Trophoblast cell (in vitro differentiated cells and primary cell): ENCODE data around the gene DNAJC28.

ENCODE experiments used
- DNase-seq, 2 donors: peaks; one replicate each; pipeline ENCODE4 v3.0.0-alpha.2; 2016
- H2AFZ ChIP-seq: 2 replicates; pipeline ENCODE4 v1.6.1; 2013; ENCODE audit warnings: low read length, moderate library complexity, mild to moderate bottlenecking; ENCODE audit not compliant: insufficient read depth, poor library complexity
- H2AK5ac ChIP-seq: 2 replicates; pipeline ENCODE4 v1.6.1; 2013; ENCODE audit warnings: mild to moderate bottlenecking, low read length
- H2BK120ac ChIP-seq: 2 replicates; pipeline ENCODE4 v1.6.1; 2013; ENCODE audit warnings: low read length, mild to moderate bottlenecking, moderate library complexity; ENCODE audit not compliant: insufficient read depth, poor library complexity
- H2BK12ac ChIP-seq: 2 replicates; pipeline ENCODE4 v1.6.1; 2013; ENCODE audit warnings: mild to moderate bottlenecking, low read length, moderate library complexity
- H2BK5ac ChIP-seq: 2 replicates; pipeline ENCODE4 v1.6.1; 2013; ENCODE audit warnings: low read length, low read depth, moderate library complexity, mild to moderate bottlenecking; ENCODE audit not compliant: poor library complexity
- H3K14ac ChIP-seq: 2 replicates; pipeline ENCODE4 v1.6.1; 2013; ENCODE audit warnings: mild to moderate bottlenecking, low read length
- H3K18ac ChIP-seq: 2 replicates; pipeline ENCODE4 v1.6.1; 2013; ENCODE audit warnings: mild to moderate bottlenecking, low read length
- H3K23ac ChIP-seq: 2 replicates; pipeline ENCODE4 v1.6.1; 2013; ENCODE audit warnings: low read length
- H3K27ac ChIP-seq: 2 replicates; pipeline ENCODE4 v1.5.1; 2013; ENCODE audit warnings: low read depth, mild to moderate bottlenecking, inconsistent platforms, low read length, moderate library complexity
- H3K27me3 ChIP-seq: 2 replicates; pipeline ENCODE4 v1.6.1; 2013; ENCODE audit warnings: inconsistent platforms, mild to moderate bottlenecking, low read length, moderate library complexity; ENCODE audit not compliant: insufficient read depth
- H3K36me3 ChIP-seq, 2 experiments: 1 replicate in 1 of 2; 2 replicates in 1 of 2; pipeline ENCODE4 v1.6.1; 2013; ENCODE audit warnings: low read length in 2 of 2, mild to moderate bottlenecking in 2 of 2, moderate library complexity in 1 of 2; ENCODE audit not compliant: insufficient read depth in 2 of 2, control insufficient read depth in 1 of 2
- H3K4ac ChIP-seq: 2 replicates; pipeline ENCODE4 v1.6.1; 2013; ENCODE audit warnings: low read depth, mild to moderate bottlenecking, low read length, moderate library complexity
- H3K4me1 ChIP-seq, 2 experiments: 1 replicate in 1 of 2; 2 replicates in 1 of 2; pipeline ENCODE4 v1.6.1; 2013; ENCODE audit warnings: low read length in 2 of 2, mild to moderate bottlenecking in 2 of 2, moderate library complexity in 1 of 2; ENCODE audit not compliant: insufficient read depth in 2 of 2, control insufficient read depth in 1 of 2
- H3K4me2 ChIP-seq: 2 replicates; pipeline ENCODE4 v1.6.1; 2013; ENCODE audit warnings: inconsistent platforms, mild to moderate bottlenecking, low read length, moderate library complexity
- H3K4me3 ChIP-seq: 2 replicates; pipeline ENCODE4 v1.5.1; 2013; ENCODE audit warnings: mild to moderate bottlenecking, low read depth, low read length, inconsistent platforms
- H3K79me1 ChIP-seq: one replicate; pipeline ENCODE4 v1.6.1; 2013; ENCODE audit warnings: low read length
- H3K79me2 ChIP-seq: 2 replicates; pipeline ENCODE4 v1.6.1; 2013; ENCODE audit warnings: low read length, mild to moderate bottlenecking; ENCODE audit not compliant: control insufficient read depth, insufficient read depth, poor library complexity
- H3K9ac ChIP-seq: 2 replicates; pipeline ENCODE4 v1.6.1; 2013; ENCODE audit warnings: mild to moderate bottlenecking, low read length
- H3K9me3 ChIP-seq: 2 replicates; pipeline ENCODE4 v1.6.1; 2013; ENCODE audit warnings: low read depth, mild to moderate bottlenecking, control low read depth, inconsistent platforms, low read length; ENCODE audit not compliant: insufficient read depth
- H4K12ac ChIP-seq: 2 replicates; pipeline ENCODE4 v1.6.1; 2013; ENCODE audit warnings: low read depth, mild to moderate bottlenecking, low read length, moderate library complexity
- H4K8ac ChIP-seq: 2 replicates; pipeline ENCODE4 v1.6.1; 2013; ENCODE audit warnings: low read depth, mild to moderate bottlenecking, low read length, moderate library complexity
- H4K91ac ChIP-seq: one replicate; pipeline ENCODE4 v1.6.1; 2013; ENCODE audit warnings: low read depth, mild to moderate bottlenecking, low read length, moderate library complexity
- WGBS: extraction: QIAGEN DNeasy Blood & Tissue Kit; methylation state at CpG from one replicate; pipeline ENCODE4 v1.1.7; 2013; ENCODE audit warnings: missing lambda C conversion rate; ENCODE audit not compliant: insufficient read length, insufficient coverage; ENCODE audit errors: extremely low coverage; 5-methylcytosine and 5-hydroxymethylcytosine counted together

Gene DNAJC28

DNA sequence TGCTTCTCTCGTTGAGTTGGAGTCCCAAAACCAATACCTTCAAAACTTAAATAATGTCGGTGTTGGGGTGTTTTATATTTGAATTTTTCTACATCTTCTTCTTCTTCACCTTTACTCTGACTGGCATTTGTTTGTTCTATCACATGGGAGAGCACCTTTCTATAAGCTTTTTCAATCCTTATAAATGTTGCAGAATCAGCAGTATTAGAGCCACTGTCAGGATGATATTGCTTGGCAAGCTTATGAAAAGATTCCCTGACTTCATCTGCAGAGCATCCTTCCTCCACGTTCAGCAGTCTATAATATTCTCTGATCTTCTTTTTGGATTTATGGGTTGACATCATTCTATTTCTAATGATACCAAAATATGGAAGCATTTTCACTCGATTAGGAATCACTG, 2.6 kb downstream of the DNAJC28 start:
- no peak overlapping the region for H3K9ac ChIP-seq
- no peak overlapping the region for H3K4me3 ChIP-seq
- DNase-seq: no peak
- no peaks in the 10 kb centered on the region for H3K9me3 ChIP-seq
- no peak overlapping the region for H3K14ac ChIP-seq
- H4K8ac ChIP-seq: no peak overlapping the region
- no peak overlapping the region for H4K91ac ChIP-seq
- no peak overlapping the region for H2AK5ac ChIP-seq
- no peak overlapping the region for H3K18ac ChIP-seq
- no peak overlapping the region for H2BK12ac ChIP-seq
- H2BK5ac ChIP-seq: no peak overlapping the region
- H3K36me3 ChIP-seq: no peaks in the 10 kb centered on the region
- no peak overlapping the region for H3K4me2 ChIP-seq
- WGBS: no CpG with 5 or more reads among the region's 4 CpGs
- H3K4me1 ChIP-seq: peaks cover 0 to 3% of the 10 kb centered on the region in 2 experiments
- no peaks in the 10 kb centered on the region for H3K79me2 ChIP-seq
- H2AFZ ChIP-seq: no peak overlapping the region
- peaks cover 2% of the 10 kb centered on the region for H3K79me1 ChIP-seq
- no peak overlapping the region for H2BK120ac ChIP-seq
- no peak overlapping the region for H3K4ac ChIP-seq
- H3K27ac ChIP-seq: no peak overlapping the region
- no peaks in the 10 kb centered on the region for H3K27me3 ChIP-seq
- no peak overlapping the region for H4K12ac ChIP-seq
- H3K23ac ChIP-seq: no peak overlapping the region

GRCh38 chr21:33487996-33488395, 3.5 kb downstream of the DNAJC28 start:
- Histone ChIP-seq H2BK12ac (no peak overlapping the region), H2AFZ (no peak overlapping the region), H4K12ac (no peak overlapping the region), H3K14ac (no peak overlapping the region), H4K8ac (no peak overlapping the region), H4K91ac (no peak overlapping the region), H3K9ac (no peak overlapping the region), H3K79me2 (no peaks in the 10 kb centered on the region), H3K4me2 (no peak overlapping the region), H3K18ac (no peak overlapping the region), H2BK120ac (no peak overlapping the region), H3K36me3 (no peaks in the 10 kb centered on the region), H3K9me3 (no peaks in the 10 kb centered on the region), H3K23ac (no peak overlapping the region), H3K4me3 (no peak overlapping the region), H3K27ac (no peak overlapping the region), H2AK5ac (no peak overlapping the region), H3K27me3 (no peaks in the 10 kb centered on the region), H3K4ac (no peak overlapping the region), H3K4me1 (peaks cover 0 to 3% of the 10 kb centered on the region in 2 experiments), H3K79me1 (peaks cover 2% of the 10 kb centered on the region), H2BK5ac (no peak overlapping the region)
- no peak for DNase-seq
- no CpG with 5 or more reads among the region's 5 CpGs for WGBS

- H3K9ac ChIP-seq: no peak overlapping the region
- H3K9me3 ChIP-seq: no peaks in the 10 kb centered on the region
- H3K4me1 ChIP-seq: peaks cover 3 to 5% of the 10 kb centered on the region in 2 experiments
- no peaks in the 10 kb centered on the region for H3K27me3 ChIP-seq
- no peak overlapping the region for H4K8ac ChIP-seq
- no peak overlapping the region for H3K4ac ChIP-seq
- no peak overlapping the region for H2BK5ac ChIP-seq
- DNase-seq: no peak
- no peak overlapping the region for H4K12ac ChIP-seq
- H3K79me1 ChIP-seq: peaks cover 11% of the 10 kb centered on the region
- H2BK12ac ChIP-seq: no peak overlapping the region
- H2AFZ ChIP-seq: no peak overlapping the region
- no peak overlapping the region for H3K14ac ChIP-seq
- H3K79me2 ChIP-seq: peaks cover 7% of the 10 kb centered on the region
- H2AK5ac ChIP-seq: no peak overlapping the region
- no peak overlapping the region for H3K23ac ChIP-seq
- no CpG with 5 or more reads among the region's 9 CpGs for WGBS
- no peak overlapping the region for H2BK120ac ChIP-seq
- no peak overlapping the region for H3K18ac ChIP-seq
- H3K4me3 ChIP-seq: no peak overlapping the region
- H3K36me3 ChIP-seq: no peaks in the 10 kb centered on the region
- no peak overlapping the region for H3K27ac ChIP-seq
- H4K91ac ChIP-seq: no peak overlapping the region
- no peak overlapping the region for H3K4me2 ChIP-seq
Measured at GRCh38 chr21:33481314-33481943, 10.1 kb downstream of the DNAJC28 start.

GRCh38 chr21:33480481-33481103, 10.9 kb downstream of the DNAJC28 start:
- H3K14ac ChIP-seq: peak overlapping the region; percentile 55
- DNase-seq: no peak
- peak overlapping the region; percentile 80 for H2AFZ ChIP-seq
- peaks cover 3 to 5% of the 10 kb centered on the region in 2 experiments for H3K4me1 ChIP-seq
- H4K91ac ChIP-seq: peak overlapping the region; percentile 79
- H3K9ac ChIP-seq: peak overlapping the region; percentile 70
- WGBS: no CpG with 5 or more reads among the region's 17 CpGs
- H2BK5ac ChIP-seq: peak overlapping the region; percentile 80
- no peak overlapping the region for H2AK5ac ChIP-seq
- H3K4me2 ChIP-seq: peak overlapping the region; percentile 89
- no peak overlapping the region for H3K23ac ChIP-seq
- H3K36me3 ChIP-seq: no peaks in the 10 kb centered on the region
- no peaks in the 10 kb centered on the region for H3K27me3 ChIP-seq
- H3K79me1 ChIP-seq: peaks cover 11% of the 10 kb centered on the region
- peak overlapping the region; percentile 94 for H3K18ac ChIP-seq
- peak overlapping the region; percentile 95 for H4K8ac ChIP-seq
- peaks cover 7% of the 10 kb centered on the region for H3K79me2 ChIP-seq
- H3K4me3 ChIP-seq: peak overlapping the region; percentile 83
- peak overlapping the region; percentile 59 for H3K4ac ChIP-seq
- H3K9me3 ChIP-seq: no peaks in the 10 kb centered on the region
- H4K12ac ChIP-seq: peak overlapping the region; percentile 85
- peak overlapping the region; percentile 72 for H3K27ac ChIP-seq
- H2BK120ac ChIP-seq: peak overlapping the region; percentile 87
- H2BK12ac ChIP-seq: peak overlapping the region; percentile 24
